K562 (cell line): Measurements from ENCODE around the gene EML5. TPM values are rescaled to one million over a fixed set of nuclear protein-coding genes. Genes with fewer than 3 reads are reported as not detected.

Source experiments
- ATAC-seq: fragments of 200-7000 bp; cut with Tn5 transposase; 3 replicates; pipeline ENCODE4 v1.9.1; 2020; ENCODE audit warnings: moderate library complexity
- BruUV-seq: library from RNA; stranded (reverse); fragments of 400-500 nt; replicated peaks from 2 replicates; lab custom pipeline; 2021; lab: Mats Ljungman, UMichigan
- CTCF ChIA-PET: fragments of 300-600 bp; formaldehyde crosslinking; extraction: SDS; loops from one replicate; lab custom pipeline; 2021; ENCODE audit warnings: low intra/inter-chr PET ratio; lab: Yijun Ruan, JAX
- POLR2A ChIA-PET: fragments of 300-600, 350-650 bp; sonication (Branson Sonifier 250); formaldehyde crosslinking; extraction: SDS; loops from one replicate; lab custom pipeline; 2021; ENCODE audit warnings: antibody characterized with exemption, inconsistent platforms; lab: Yijun Ruan, JAX
- DNase-seq, 4 experiments: peaks; one replicate each; pipeline versions ENCODE4 v3.0.0 to v3.0.0-alpha.2; 2011 to 2018; ENCODE audit warnings: low spot score in 3 of 4, mixed read lengths in 3 of 4; ENCODE audit errors: extremely low read depth in 1 of 4
- FAIRE-seq: peaks from 2 replicates; lab custom pipeline; 2011; peaks lifted over from hg19 to GRCh38; lab: Jason Lieb, UNC
- H2AFZ ChIP-seq: 2 replicates; pipeline ENCODE4 v1.6.0; 2011; ENCODE audit warnings: low read depth, low read length, control low read depth, inconsistent platforms
- H3K27ac ChIP-seq: fragments of 200-600 bp; 3 replicates; pipeline ENCODE4 v1.8.0; 2011; ENCODE audit warnings: low read depth, mild to moderate bottlenecking, control low read depth, inconsistent platforms, low read length, moderate library complexity, mixed read lengths; ENCODE audit errors: extremely low read depth
- H3K27me3 ChIP-seq, 2 experiments: fragments of 300-600 bp in 1 of 2; 2 replicates in 1 of 2; 3 replicates in 1 of 2; pipeline versions ENCODE4 v1.6.0 to v1.8.0; 2011; ENCODE audit warnings: inconsistent platforms in 2 of 2, low read length in 2 of 2, mild to moderate bottlenecking in 1 of 2, mixed read lengths in 1 of 2, moderate library complexity in 1 of 2; ENCODE audit not compliant: control insufficient read depth in 2 of 2, insufficient read depth in 2 of 2
- H3K36me3 ChIP-seq: fragments of 300-600 bp; 3 replicates; pipeline ENCODE4 v1.8.0; 2011; ENCODE audit warnings: mild to moderate bottlenecking, low read length, inconsistent platforms; ENCODE audit not compliant: control insufficient read depth, insufficient read depth
- H3K4me1 ChIP-seq, 2 experiments: fragments of 200-600 bp in 1 of 2; replicated peaks in 1 of 2; 2 replicates in 1 of 2; 3 replicates in 1 of 2; pipeline versions ENCODE4 v1.5.1 to v1.8.0; 2011; ENCODE audit warnings: inconsistent platforms in 2 of 2, low read length in 2 of 2, mild to moderate bottlenecking in 1 of 2, mixed read lengths in 1 of 2, moderate library complexity in 1 of 2; ENCODE audit not compliant: control insufficient read depth in 2 of 2, insufficient read depth in 2 of 2
- H3K4me2 ChIP-seq: 2 replicates; pipeline ENCODE4 v1.6.1; 2011; ENCODE audit warnings: low read length, control low read depth, inconsistent platforms, mixed read lengths; ENCODE audit not compliant: insufficient read depth
- H3K4me3 ChIP-seq: fragments of 200-600 bp; sonication (generic), shearing (Covaris generic); 2 replicates; pipeline ENCODE4 v1.5.1; 2016; ENCODE audit warnings: control low read depth, inconsistent platforms
- H3K79me2 ChIP-seq: fragments of 200-600 bp; 3 replicates; pipeline ENCODE4 v1.8.0; 2011; ENCODE audit warnings: low read length, inconsistent platforms; ENCODE audit not compliant: control insufficient read depth, insufficient read depth
- H3K9ac ChIP-seq, 2 experiments: 2 replicates each; pipeline versions ENCODE4 v1.6.0 to v1.6.1; 2011; ENCODE audit warnings: low read depth in 2 of 2, low read length in 2 of 2, control low read depth in 1 of 2, inconsistent platforms in 1 of 2, mild to moderate bottlenecking in 1 of 2, mixed read lengths in 1 of 2; ENCODE audit not compliant: insufficient read depth in 1 of 2
- H3K9me1 ChIP-seq: one replicate; pipeline ENCODE4 v1.6.0; 2011; ENCODE audit warnings: inconsistent platforms, mild to moderate bottlenecking, low read length, moderate library complexity; ENCODE audit not compliant: control insufficient read depth, insufficient read depth
- H3K9me3 ChIP-seq: replicated peaks from 2 replicates; pipeline ENCODE4 v1.5.1; 2011; ENCODE audit warnings: low read depth, low read length, inconsistent platforms; ENCODE audit not compliant: control insufficient read depth, insufficient read depth
- H4K20me1 ChIP-seq: replicated peaks from 2 replicates; pipeline ENCODE4 v1.6.1; 2011; ENCODE audit warnings: low read length, inconsistent platforms, mixed read lengths; ENCODE audit not compliant: control insufficient read depth, insufficient read depth
- BACH1 ChIP-seq: fragments of 200-800 bp; sonication (Bioruptor generic); IDR thresholded peaks from 2 replicates; pipeline ENCODE4 v1.6.1; 2016; ENCODE audit warnings: missing genetic modification characterization, missing compliant biosample characterization
- BCLAF1 ChIP-seq, 2 experiments: fragments of 450-650 bp in 1 of 2; IDR thresholded peaks; 2 replicates each; pipeline ENCODE4 v1.6.1; 2011 to 2017; ENCODE audit warnings: low read depth in 2 of 2, antibody characterized with exemption in 1 of 2, borderline replicate concordance in 1 of 2, low read length in 1 of 2, mild to moderate bottlenecking in 1 of 2, mixed read lengths in 1 of 2; ENCODE audit not compliant: control insufficient read depth in 1 of 2
- PHTF2 ChIP-seq: fragments of 250-450 bp; sonication (Bioruptor Pico); IDR thresholded peaks from 2 replicates; pipeline ENCODE4 v1.5.0; 2021; ENCODE audit warnings: mild to moderate bottlenecking
- SRSF7 ChIP-seq: fragments of 200-400 bp; formaldehyde crosslinking; optimal IDR thresholded peaks from 2 replicates; pipeline ENCODE3; 2017; ENCODE audit warnings: mild to moderate bottlenecking, low read depth, low read length
- WGBS: fragments of 100-300 bp; shearing (Covaris generic); methylation state at CpG from one replicate; pipeline ENCODE4 v1.1.6; 2016; ENCODE audit warnings: low coverage, mixed read lengths; ENCODE audit not compliant: insufficient coverage; ENCODE audit errors: missing lambda C conversion rate; 5-methylcytosine and 5-hydroxymethylcytosine counted together
- in situ Hi-C: fragments of 300-500 bp; cut with MboI; formaldehyde crosslinking; loops from 4 replicates; pipeline ENCODE4 v1.15.0; 2018; ENCODE audit warnings: inconsistent platforms, mixed read lengths
- intact Hi-C: fragments of 100-400 bp; cut with micrococcal nuclease; formaldehyde crosslinking; loops from 2 replicates; pipeline ENCODE4 v1.14.2; 2022
- polyA plus RNA-seq, 8 experiments: library from polyadenylated mRNA; depleted of rRNA in 4 of 8; stranded (reverse) in 5 of 8; unstranded in 3 of 8; fragments of >200 nt; fragmentation: Nextera tagmentation in 2 of 8; fragmentation: Illumina TruSeq in 1 of 8; extraction: Ambion mirVana in 2 of 8; extraction: Trizol in 1 of 8; gene quantifications; 2 replicates each; pipeline versions ENCODE4 v1.2.1 to v1.2.3, GENCODE V29; 2011 to 2014; ENCODE audit warnings: inconsistent platforms in 1 of 8, missing spikeins in 1 of 8
- total RNA-seq, 7 experiments: library from RNA; depleted of rRNA in 6 of 7; stranded (reverse); fragments of >200 nt in 6 of 7; fragmentation: Illumina TruSeq in 2 of 7; extraction: Trizol in 2 of 7; gene quantifications; 2 replicates each; pipeline versions ENCODE4 v1.2.1 to v1.2.3, GENCODE V29; 2011 to 2021; ENCODE audit warnings: low replicate concordance in 1 of 7

Gene EML5
- total and polyA plus RNA-seq, 9 of the 15 experiments (the other 6 are each of a cell fraction or from before 2014, with no cell fraction given), result 0.06 to 0.34 (median 0.22) TPM

- peaks cover 14% of the 10 kb centered on the region; the same call in 2 of the 3 replicates for H3K79me2 ChIP-seq
- peak overlapping the region; percentile 84 for H3K27ac ChIP-seq
- H3K9me3 ChIP-seq, result no peaks in the 10 kb centered on the region
- H3K36me3 ChIP-seq, result no peaks in the 10 kb centered on the region
- H3K27me3 ChIP-seq, result no peaks in the 10 kb centered on the region
- CTCF ChIA-PET, result no interaction called here
- no peak for FAIRE-seq
- peaks cover 10 to 30% of the 10 kb centered on the region in 2 experiments; a peak in 4 of 5 replicates for H3K4me1 ChIP-seq
- in situ Hi-C loops, result no loop called here
- WGBS, result 4% methylated on average over 5 of the region's 5 CpGs
- TF ChIP-seq SRSF7 (no peak), PHTF2 (CRISPR knock-in tag) (no peak), BCLAF1 (IDR thresholded peaks at IDR 0.05; ENCODE audit: borderline replicate concordance in 1 of 2, control insufficient read depth in 1 of 2, low read depth in 2 of 2, low read length in 1 of 2) (no peak), BACH1 (tag) (no peak)
- no peak for DNase-seq
- H3K9ac ChIP-seq, result peak overlapping the region; percentile 68 to 97
- intact Hi-C loops, result no loop called here
- H2AFZ ChIP-seq, result peak overlapping the region; percentile 95
- peak overlapping the region; percentile 84 for H3K4me2 ChIP-seq
- no peak for ATAC-seq
- POLR2A ChIA-PET, result interaction anchor here (0.8 to 1.8 kb wide), 5 partner anchors 9 to 862 kb away, joined by 3 to 9 read pairs (median 4); no protein-coding TSS in a partner anchor
- peak overlapping the region; percentile 66 for H3K4me3 ChIP-seq
- H3K9me1 ChIP-seq, result no peaks in the 10 kb centered on the region
- no TSS peak for BruUV-seq
- H4K20me1 ChIP-seq, result no peaks in the 10 kb centered on the region
Measured at GRCh38 chr14:88825078-88825458, 32.3 kb upstream of the EML5 start.
